Measurements from ENCODE around the gene DNAH10.

The DNAH10 gene

GRCh38 chr12:123950476-123951349, 188.6 kb downstream of the DNAH10 start:
- H3K36me3 ChIP-seq (ENCODE audit: insufficient read depth, low read length): no peaks in the 10 kb centered on the region
- no peak overlapping the region for H3K27ac ChIP-seq (ENCODE audit: low read depth, low read length)

DNA sequence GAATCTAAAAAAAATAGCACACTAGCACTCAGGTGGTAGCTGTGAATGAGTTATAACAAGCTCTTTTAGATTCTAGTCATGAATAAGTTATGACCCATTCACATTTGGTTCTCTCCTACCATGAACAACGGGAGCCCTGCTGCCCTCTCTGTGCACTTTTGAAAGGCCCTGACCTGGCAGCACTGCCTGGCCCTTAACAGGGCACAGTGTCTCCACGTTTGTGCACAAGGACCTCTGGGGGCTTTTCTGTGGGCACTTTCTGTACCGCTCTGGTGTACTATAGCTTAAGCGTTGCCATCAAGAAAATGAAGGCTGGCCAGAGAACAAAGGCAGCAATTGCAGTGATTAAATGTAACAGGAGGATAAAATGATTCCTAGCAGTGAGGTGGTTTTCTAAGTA, 189.4 kb downstream of the DNAH10 start:
- Histone ChIP-seq H3K36me3 (ENCODE audit: insufficient read depth, low read length) (no peaks in the 10 kb centered on the region), H3K9ac (ENCODE audit: low read depth, low read length) (no peak overlapping the region), H3K9me3 (ENCODE audit: insufficient read depth, low read depth, low read length) (no peaks in the 10 kb centered on the region), H3K27me3 (ENCODE audit: insufficient read depth, low read length) (peaks cover 50% of the 10 kb centered on the region), H3K27ac (ENCODE audit: low read depth, low read length) (no peak overlapping the region), H3K4me3 (ENCODE audit: low read length) (no peak overlapping the region), H3K4me1 (ENCODE audit: insufficient read depth, low read length) (no peaks in the 10 kb centered on the region)
- whole genome bisulfite sequencing: 88% methylated on average over 4 of the region's 4 CpGs

More at GRCh38 chr12:123950476-123951349, 188.6 kb downstream of the DNAH10 start:
- Histone ChIP-seq H3K4me1 (ENCODE audit: insufficient read depth, low read length) (no peaks in the 10 kb centered on the region), H3K4me3 (ENCODE audit: low read length) (no peak overlapping the region), H3K27me3 (ENCODE audit: insufficient read depth, low read length) (peaks cover 43% of the 10 kb centered on the region), H3K9ac (ENCODE audit: low read depth, low read length) (no peak overlapping the region), H3K9me3 (ENCODE audit: insufficient read depth, low read depth, low read length) (no peaks in the 10 kb centered on the region)
- WGBS: 91% methylated on average over 15 of the region's 15 CpGs

GRCh38 chr12:123952037-123952436, 189.9 kb downstream of the DNAH10 start:
- no peak overlapping the region for H3K9ac ChIP-seq (ENCODE audit: low read depth, low read length)
- H3K27me3 ChIP-seq (ENCODE audit: insufficient read depth, low read length): peaks cover 56% of the 10 kb centered on the region
- no peaks in the 10 kb centered on the region for H3K9me3 ChIP-seq (ENCODE audit: insufficient read depth, low read depth, low read length)
- 86% methylated on average over 1 of the region's 2 CpGs for WGBS
- no peak overlapping the region for H3K27ac ChIP-seq (ENCODE audit: low read depth, low read length)
- H3K4me3 ChIP-seq (ENCODE audit: low read length): no peak overlapping the region
- no peaks in the 10 kb centered on the region for H3K36me3 ChIP-seq (ENCODE audit: insufficient read depth, low read length)
- no peaks in the 10 kb centered on the region for H3K4me1 ChIP-seq (ENCODE audit: insufficient read depth, low read length)

GRCh38 chr12:123954647-123955350, 192.7 kb downstream of the DNAH10 start:
- H3K4me3 ChIP-seq (ENCODE audit: low read length): no peak overlapping the region
- no peaks in the 10 kb centered on the region for H3K9me3 ChIP-seq (ENCODE audit: insufficient read depth, low read depth, low read length)
- peaks cover 75% of the 10 kb centered on the region for H3K27me3 ChIP-seq (ENCODE audit: insufficient read depth, low read length)
- 90% methylated on average over 10 of the region's 10 CpGs for WGBS
- H3K27ac ChIP-seq (ENCODE audit: low read depth, low read length): no peak overlapping the region
- no peaks in the 10 kb centered on the region for H3K4me1 ChIP-seq (ENCODE audit: insufficient read depth, low read length)
- no peaks in the 10 kb centered on the region for H3K36me3 ChIP-seq (ENCODE audit: insufficient read depth, low read length)
- no peak overlapping the region for H3K9ac ChIP-seq (ENCODE audit: low read depth, low read length)

- H3K9me3 ChIP-seq (ENCODE audit: insufficient read depth, low read depth, low read length): no peaks in the 10 kb centered on the region
- H3K4me1 ChIP-seq (ENCODE audit: insufficient read depth, low read length): no peaks in the 10 kb centered on the region
- no peak overlapping the region for H3K9ac ChIP-seq (ENCODE audit: low read depth, low read length)
- H3K4me3 ChIP-seq (ENCODE audit: low read length): no peak overlapping the region
- WGBS: 87% methylated on average over 9 of the region's 9 CpGs
- no peak overlapping the region for H3K27ac ChIP-seq (ENCODE audit: low read depth, low read length)
- H3K27me3 ChIP-seq (ENCODE audit: insufficient read depth, low read length): peaks cover 81% of the 10 kb centered on the region
- H3K36me3 ChIP-seq (ENCODE audit: insufficient read depth, low read length): no peaks in the 10 kb centered on the region
Observed at GRCh38 chr12:123956249-123956648, 194.1 kb downstream of the DNAH10 start.

GRCh38 chr12:123957196-123957595, 195.1 kb downstream of the DNAH10 start:
- Histone ChIP-seq H3K27me3 (ENCODE audit: insufficient read depth, low read length) (peaks cover 81% of the 10 kb centered on the region), H3K4me1 (ENCODE audit: insufficient read depth, low read length) (no peaks in the 10 kb centered on the region)
- WGBS: 90% methylated on average over 3 of the region's 3 CpGs

DNA sequence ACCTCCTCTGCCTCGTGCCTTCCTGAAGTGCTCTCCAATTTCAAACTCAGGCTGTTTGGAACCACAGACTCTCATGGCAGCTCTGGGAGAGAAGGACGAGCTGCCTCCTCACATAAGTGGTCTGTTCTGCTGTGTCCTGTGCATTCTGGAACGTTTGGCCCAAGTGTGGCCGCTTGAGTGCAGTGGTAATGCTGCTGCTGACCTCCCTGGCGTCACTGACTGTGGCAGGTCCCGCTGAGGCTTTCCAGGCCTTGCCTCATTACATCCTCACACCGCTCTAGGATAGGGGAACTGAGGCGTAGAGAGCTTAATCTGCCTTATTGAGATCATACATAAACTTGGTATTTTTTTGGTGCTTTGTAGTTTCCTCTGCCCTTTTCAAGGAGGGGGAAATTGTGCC, 196.4 kb downstream of the DNAH10 start:
- H3K9ac ChIP-seq (ENCODE audit: low read depth, low read length): no peak overlapping the region

More at GRCh38 chr12:123957196-123957595, 195.1 kb downstream of the DNAH10 start:
- no peak overlapping the region for H3K4me3 ChIP-seq (ENCODE audit: low read length)
- H3K9me3 ChIP-seq (ENCODE audit: insufficient read depth, low read depth, low read length): no peaks in the 10 kb centered on the region
- H3K36me3 ChIP-seq (ENCODE audit: insufficient read depth, low read length): no peaks in the 10 kb centered on the region
- H3K27ac ChIP-seq (ENCODE audit: low read depth, low read length): no peak overlapping the region
- H3K9ac ChIP-seq (ENCODE audit: low read depth, low read length): no peak overlapping the region

DNA sequence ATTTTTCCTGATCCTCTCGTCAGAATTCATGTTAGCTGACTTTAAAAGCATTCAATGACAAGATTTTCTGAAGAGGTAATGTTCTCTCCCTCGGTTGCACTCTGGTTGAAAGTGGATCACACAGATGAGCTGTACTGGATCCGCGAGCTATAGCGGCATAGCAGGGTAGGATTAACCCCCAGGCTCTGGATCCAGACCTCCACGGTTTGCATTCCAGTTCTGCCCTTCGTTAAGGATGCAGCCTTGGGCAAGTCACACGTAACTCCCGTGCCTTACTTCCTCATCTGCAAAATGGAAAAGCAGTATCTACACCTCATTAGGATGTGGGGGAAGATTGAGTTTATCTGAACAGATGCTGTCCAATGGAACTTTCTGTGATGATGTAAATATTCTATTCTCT, 196.8 kb downstream of the DNAH10 start:
- Histone ChIP-seq H3K4me1 (ENCODE audit: insufficient read depth, low read length) (no peaks in the 10 kb centered on the region), H3K27me3 (ENCODE audit: insufficient read depth, low read length) (peaks cover 89% of the 10 kb centered on the region), H3K9me3 (ENCODE audit: insufficient read depth, low read depth, low read length) (no peaks in the 10 kb centered on the region), H3K36me3 (ENCODE audit: insufficient read depth, low read length) (no peaks in the 10 kb centered on the region), H3K4me3 (ENCODE audit: low read length) (no peak overlapping the region), H3K27ac (ENCODE audit: low read depth, low read length) (no peak overlapping the region), H3K9ac (ENCODE audit: low read depth, low read length) (no peak overlapping the region)
- WGBS: 80% methylated on average over 9 of the region's 9 CpGs

More for the DNA sequence above, 196.4 kb downstream of the DNAH10 start:
- H3K4me3 ChIP-seq (ENCODE audit: low read length): no peak overlapping the region
- H3K4me1 ChIP-seq (ENCODE audit: insufficient read depth, low read length): no peaks in the 10 kb centered on the region
- H3K36me3 ChIP-seq (ENCODE audit: insufficient read depth, low read length): no peaks in the 10 kb centered on the region
- no peak overlapping the region for H3K27ac ChIP-seq (ENCODE audit: low read depth, low read length)
- 83% methylated on average over 8 of the region's 8 CpGs for WGBS
- peaks cover 85% of the 10 kb centered on the region for H3K27me3 ChIP-seq (ENCODE audit: insufficient read depth, low read length)
- H3K9me3 ChIP-seq (ENCODE audit: insufficient read depth, low read depth, low read length): no peaks in the 10 kb centered on the region

DNA sequence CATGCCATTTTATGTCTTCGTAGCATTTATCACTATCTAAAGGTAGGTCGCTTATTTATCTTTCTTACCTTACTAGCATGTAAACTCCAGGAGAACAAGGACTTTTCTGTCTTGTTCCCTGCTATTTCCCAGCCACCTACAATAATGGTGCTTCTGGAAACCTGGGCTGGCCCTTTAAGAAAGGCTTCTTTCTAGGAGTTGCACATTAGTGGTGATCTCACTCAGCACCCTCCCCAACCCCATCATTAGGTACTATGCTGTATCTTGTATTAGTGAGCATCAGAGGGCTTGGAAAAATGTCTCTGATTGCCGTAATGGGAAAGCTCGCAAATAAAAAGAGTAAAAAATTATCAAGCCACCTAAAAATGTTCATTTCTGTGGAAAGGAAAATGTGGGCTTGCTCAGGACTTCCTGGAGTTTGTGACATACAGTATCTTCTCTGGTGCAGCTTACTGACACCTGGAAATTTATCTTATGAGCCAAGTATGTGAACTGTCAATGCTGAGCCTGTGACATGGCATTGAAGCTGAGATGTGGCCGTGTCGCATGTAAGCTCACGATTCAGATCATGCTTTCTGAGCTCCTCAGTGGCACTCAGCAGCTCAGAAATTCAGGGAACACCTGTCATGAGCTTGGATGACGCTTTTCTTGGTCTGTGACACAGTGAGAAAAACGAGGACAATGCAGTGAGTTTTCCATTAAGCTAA, 198.1 kb downstream of the DNAH10 start:
- no peaks in the 10 kb centered on the region for H3K9me3 ChIP-seq (ENCODE audit: insufficient read depth, low read depth, low read length)
- no peak overlapping the region for H3K9ac ChIP-seq (ENCODE audit: low read depth, low read length)
- 91% methylated on average over 9 of the region's 9 CpGs for WGBS
- H3K27ac ChIP-seq (ENCODE audit: low read depth, low read length): no peak overlapping the region
- peaks cover 92% of the 10 kb centered on the region for H3K27me3 ChIP-seq (ENCODE audit: insufficient read depth, low read length)
- no peaks in the 10 kb centered on the region for H3K36me3 ChIP-seq (ENCODE audit: insufficient read depth, low read length)
- no peaks in the 10 kb centered on the region for H3K4me1 ChIP-seq (ENCODE audit: insufficient read depth, low read length)
- no peak overlapping the region for H3K4me3 ChIP-seq (ENCODE audit: low read length)

DNA sequence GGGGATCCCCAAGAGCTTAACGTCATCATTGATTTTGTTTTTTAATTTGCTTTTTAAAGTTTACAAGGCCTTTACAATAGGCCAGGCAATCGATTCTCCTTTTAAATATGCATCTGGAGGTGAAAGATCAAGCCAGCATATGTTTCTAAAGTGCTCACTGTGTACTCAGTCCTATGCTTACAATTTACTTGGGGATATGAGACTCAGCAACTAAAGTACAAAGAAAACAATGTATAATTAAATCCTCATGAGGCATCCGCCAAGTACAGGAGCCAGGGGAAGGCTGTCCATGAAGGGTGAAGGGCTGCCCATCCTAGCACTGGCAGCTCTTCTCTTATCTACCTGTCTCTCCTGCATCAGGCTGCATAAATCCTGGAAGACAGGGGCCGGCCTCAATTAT, 198.8 kb downstream of the DNAH10 start:
- WGBS: 94% methylated on average over 4 of the region's 4 CpGs
- H3K9ac ChIP-seq (ENCODE audit: low read depth, low read length): no peak overlapping the region
- H3K36me3 ChIP-seq (ENCODE audit: insufficient read depth, low read length): no peaks in the 10 kb centered on the region
- peaks cover 93% of the 10 kb centered on the region for H3K27me3 ChIP-seq (ENCODE audit: insufficient read depth, low read length)
- H3K27ac ChIP-seq (ENCODE audit: low read depth, low read length): no peak overlapping the region
- no peak overlapping the region for H3K4me3 ChIP-seq (ENCODE audit: low read length)
- H3K4me1 ChIP-seq (ENCODE audit: insufficient read depth, low read length): no peaks in the 10 kb centered on the region
- no peaks in the 10 kb centered on the region for H3K9me3 ChIP-seq (ENCODE audit: insufficient read depth, low read depth, low read length)
